ENCODE data around the gene ADAMTS13.
"Not testable (repeated sequence)": the region's sequence is repeated elsewhere in the genome, so short reads cannot be mapped to it uniquely, and the experiment has no call there.

The ADAMTS13 gene

GRCh38 chr9:133421615-133422542 is at the start of gene ADAMTS13:
Gene ADAMTS13, plus strand, starts transcription at chr9:133422367. Its CDS starts 77 bp downstream, at chr9:133422444.
- DNase-seq: no peak

- DNase-seq: peak in 1 of 2 donors; percentile 37
These were observed 47.5 kb upstream of the ADAMTS13 start for GRCh38 chr9:133374612-133375115.

- DNase-seq: peak in 1 of 2 donors; percentile 16
These were observed 46.9 kb upstream of the ADAMTS13 start for GRCh38 chr9:133375116-133375723.

- DNase-seq: peak; percentile 73 to 81
These were observed 46.2 kb upstream of the ADAMTS13 start, which contains the start of the genes STKLD1 and SURF4 for GRCh38 chr9:133375724-133376654. Gene STKLD1, plus strand, starts transcription at chr9:133376366. Its CDS starts 108 bp downstream, at chr9:133376474. Gene SURF4, minus strand, starts transcription at chr9:133376060. Its CDS starts 91 bp downstream, at chr9:133375969.

- DNase-seq: not testable (repeated sequence)
These were observed 44.9 kb upstream of the ADAMTS13 start for GRCh38 chr9:133377280-133377679.

- no peak for DNase-seq
These were observed 44.4 kb upstream of the ADAMTS13 start for GRCh38 chr9:133377721-133378216.

GRCh38 chr9:133378408-133378962 is 43.7 kb upstream of the ADAMTS13 start:
- no peak for DNase-seq

GRCh38 chr9:133379153-133380086 is 42.7 kb upstream of the ADAMTS13 start:
- no peak for DNase-seq

GRCh38 chr9:133380734-133381133 is 41.4 kb upstream of the ADAMTS13 start:
- DNase-seq: no peak

GRCh38 chr9:133382507-133383141 is 39.5 kb upstream of the ADAMTS13 start:
- no peak for DNase-seq

- no peak for DNase-seq
These were observed 38.7 kb upstream of the ADAMTS13 start for GRCh38 chr9:133383438-133383837.

- DNase-seq: no peak
These were observed 37.3 kb upstream of the ADAMTS13 start for GRCh38 chr9:133384736-133385321.

GRCh38 chr9:133385452-133385851 is 36.7 kb upstream of the ADAMTS13 start:
- DNase-seq: no peak

- DNase-seq: no peak
These were observed 35.8 kb upstream of the ADAMTS13 start for GRCh38 chr9:133386338-133386737.

GRCh38 chr9:133387680-133388079 is 34.5 kb upstream of the ADAMTS13 start:
- DNase-seq: no peak

GRCh38 chr9:133389025-133389557 is 33.1 kb upstream of the ADAMTS13 start:
- DNase-seq: no peak

- no peak for DNase-seq
These were observed 32.6 kb upstream of the ADAMTS13 start for GRCh38 chr9:133389562-133389961.

GRCh38 chr9:133390713-133391112 is 31.5 kb upstream of the ADAMTS13 start:
- DNase-seq: no peak

GRCh38 chr9:133391449-133391848 is 30.7 kb upstream of the ADAMTS13 start:
- DNase-seq: not testable (repeated sequence)

All from bone marrow (tissue), 2 donors.